WERI-Rb-1 (cell line): ENCODE data around the gene KAT6B.

Experiments
- DNase-seq: peaks from one replicate; pipeline ENCODE4 v3.0.0-alpha.2; 2020
- H3K27ac ChIP-seq: fragments of 250-450 bp; sonication (Bioruptor Pico); 2 replicates; pipeline ENCODE4 v1.5.1; 2020; ENCODE audit warnings: mild to moderate bottlenecking, moderate library complexity
- H3K27me3 ChIP-seq: fragments of 250-450 bp; sonication (Bioruptor Pico); 2 replicates; pipeline ENCODE4 v1.5.1; 2021; ENCODE audit warnings: mild to moderate bottlenecking, low read depth, moderate library complexity; ENCODE audit not compliant: insufficient read depth, severe bottlenecking
- H3K36me3 ChIP-seq: fragments of 250-450 bp; sonication (Bioruptor Pico); 2 replicates; pipeline ENCODE4 v1.5.1; 2020; ENCODE audit warnings: mild to moderate bottlenecking, moderate library complexity
- H3K4me3 ChIP-seq: 2 replicates; pipeline ENCODE4 v1.5.1; 2011; ENCODE audit warnings: low read depth, mild to moderate bottlenecking, control low read depth, low read length
- H3K9me3 ChIP-seq: fragments of 250-450 bp; sonication (Bioruptor Pico); 2 replicates; pipeline ENCODE4 v1.5.1; 2021; ENCODE audit warnings: mild to moderate bottlenecking, moderate library complexity; ENCODE audit not compliant: severe bottlenecking
- CTCF ChIP-seq: IDR thresholded peaks from 2 replicates; pipeline ENCODE4 v1.5.1; 2011; ENCODE audit warnings: low read depth, mild to moderate bottlenecking, control low read depth, inconsistent platforms, low read length

The KAT6B gene

GRCh38 chr10:74926791-74927585, 100.6 kb downstream of the KAT6B start:
- Histone ChIP-seq H3K36me3 (no peaks in the 10 kb centered on the region), H3K9me3 (no peaks in the 10 kb centered on the region), H3K4me3 (no peak overlapping the region), H3K27me3 (no peaks in the 10 kb centered on the region), H3K27ac (no peak overlapping the region)
- DNase-seq, result no peak
- no peak for TF ChIP-seq CTCF

- Histone ChIP-seq H3K27me3 (no peaks in the 10 kb centered on the region), H3K9me3 (no peaks in the 10 kb centered on the region), H3K27ac (no peak overlapping the region), H3K4me3 (no peak overlapping the region), H3K36me3 (no peaks in the 10 kb centered on the region)
- no peak for DNase-seq
- TF ChIP-seq CTCF, result no peak
Measured at GRCh38 chr10:74927701-74928100, 101.3 kb downstream of the KAT6B start.

- Histone ChIP-seq H3K9me3 (no peaks in the 10 kb centered on the region), H3K27me3 (no peaks in the 10 kb centered on the region), H3K4me3 (no peak overlapping the region), H3K36me3 (no peaks in the 10 kb centered on the region), H3K27ac (no peak overlapping the region)
- DNase-seq, result no peak
- TF ChIP-seq CTCF, result no peak
Measured at GRCh38 chr10:74928742-74929191, 102.4 kb downstream of the KAT6B start.

GRCh38 chr10:74929197-74929596, 102.8 kb downstream of the KAT6B start:
- H3K27ac ChIP-seq, result no peak overlapping the region
- no peaks in the 10 kb centered on the region for H3K9me3 ChIP-seq
- H3K4me3 ChIP-seq, result no peak overlapping the region
- no peaks in the 10 kb centered on the region for H3K36me3 ChIP-seq
- no peak for TF ChIP-seq CTCF
- no peaks in the 10 kb centered on the region for H3K27me3 ChIP-seq
- no peak for DNase-seq

GRCh38 chr10:74930965-74931364, 104.6 kb downstream of the KAT6B start:
- TF ChIP-seq CTCF, result no peak
- no peak for DNase-seq
- no peaks in the 10 kb centered on the region for H3K9me3 ChIP-seq
- no peak overlapping the region for H3K4me3 ChIP-seq
- H3K27ac ChIP-seq, result no peak overlapping the region
- no peaks in the 10 kb centered on the region for H3K27me3 ChIP-seq
- H3K36me3 ChIP-seq, result no peaks in the 10 kb centered on the region

- H3K4me3 ChIP-seq, result no peak overlapping the region
- H3K27ac ChIP-seq, result no peak overlapping the region
- DNase-seq, result no peak
- H3K27me3 ChIP-seq, result no peaks in the 10 kb centered on the region
- no peaks in the 10 kb centered on the region for H3K9me3 ChIP-seq
- TF ChIP-seq CTCF, result no peak
- no peaks in the 10 kb centered on the region for H3K36me3 ChIP-seq
Measured at GRCh38 chr10:74932648-74933047, 106.2 kb downstream of the KAT6B start.
